Bronchial epithelial cell (primary cell): ENCODE results near the gene LIPJ. TPM values are rescaled to one million over a fixed set of nuclear protein-coding genes. Genes with fewer than 3 reads are reported as not detected.
A peak's percentile ranks its signal among the peaks of the same experiment; 100 is the strongest.

ENCODE experiments used
- DNase-seq: peaks from one replicate; pipeline ENCODE4 v3.0.0-alpha.2; 2010; ENCODE audit warnings: low read depth
- FAIRE-seq: peaks from 2 replicates; lab custom pipeline; 2011; peaks lifted over from hg19 to GRCh38; lab: Jason Lieb, UNC
- H3K27me3 ChIP-seq: 2 replicates; pipeline ENCODE4 v1.5.1; 2011; ENCODE audit warnings: low read length; ENCODE audit not compliant: control insufficient read depth, insufficient read depth
- H3K36me3 ChIP-seq: 2 replicates; pipeline ENCODE4 v1.5.1; 2011; ENCODE audit warnings: low read length; ENCODE audit not compliant: control insufficient read depth, insufficient read depth
- H3K4me3 ChIP-seq: 2 replicates; pipeline ENCODE4 v1.5.1; 2011; ENCODE audit warnings: mild to moderate bottlenecking, low read depth, low read length, control low read depth
- CTCF ChIP-seq: IDR thresholded peaks from 2 replicates; pipeline ENCODE4 v1.5.1; 2011; ENCODE audit warnings: mild to moderate bottlenecking, moderate library complexity, low read length, control low read depth, inconsistent platforms; ENCODE audit not compliant: insufficient read depth, severe bottlenecking
- total RNA-seq: library from RNA; depleted of rRNA; stranded (reverse); fragments of >200 nt; gene quantifications from 2 replicates; pipeline ENCODE4 v1.2.1, GENCODE V29; 2014

The LIPJ gene
- total RNA-seq, 1 donor from 2014 or later: not detected

- H3K36me3 ChIP-seq: no peaks in the 10 kb centered on the region
- H3K27me3 ChIP-seq: no peaks in the 10 kb centered on the region
- DNase-seq: peak; percentile 25
- no peak overlapping the region for H3K4me3 ChIP-seq
- TF ChIP-seq CTCF: no peak
- no peak for FAIRE-seq
Measured at GRCh38 chr10:88544140-88544870, 42.3 kb upstream of the LIPJ start.

GRCh38 chr10:88545359-88545758 is 41.2 kb upstream of the LIPJ start:
- Histone ChIP-seq H3K36me3 (no peaks in the 10 kb centered on the region), H3K4me3 (no peak overlapping the region), H3K27me3 (no peaks in the 10 kb centered on the region)
- TF ChIP-seq CTCF: no peak
- FAIRE-seq (no peak), DNase-seq (no peak)

- no peak overlapping the region for H3K4me3 ChIP-seq
- DNase-seq (no peak), FAIRE-seq (no peak)
- no peaks in the 10 kb centered on the region for H3K27me3 ChIP-seq
- no peak for TF ChIP-seq CTCF
- H3K36me3 ChIP-seq: no peaks in the 10 kb centered on the region
Measured at GRCh38 chr10:88546497-88546896, 40.1 kb upstream of the LIPJ start.

GRCh38 chr10:88551246-88551645 is 35.3 kb upstream of the LIPJ start:
- no peak for TF ChIP-seq CTCF
- FAIRE-seq (no peak), DNase-seq (no peak)
- H3K4me3 ChIP-seq: no peak overlapping the region
- H3K36me3 ChIP-seq: no peaks in the 10 kb centered on the region
- no peaks in the 10 kb centered on the region for H3K27me3 ChIP-seq

- Histone ChIP-seq H3K36me3 (no peaks in the 10 kb centered on the region), H3K4me3 (no peak overlapping the region), H3K27me3 (no peaks in the 10 kb centered on the region)
- TF ChIP-seq CTCF: peak; percentile 69
- FAIRE-seq (peak; percentile 88), DNase-seq (peak; percentile 79)
Measured at GRCh38 chr10:88553116-88553752, 33.3 kb upstream of the LIPJ start.
